ENCODE results near the gene TTYH3. TPM values are rescaled to one million over a fixed set of nuclear protein-coding genes. Genes with fewer than 3 reads are reported as not detected.

Gene TTYH3
- total and polyA plus RNA-seq, 2 of the 13 experiments (the other 11 are each of a cell fraction or from before 2014, with no cell fraction given): 26.3 to 50.0 TPM

GRCh38 chr7:2641406-2642393, 9.9 kb downstream of the TTYH3 start (continued):
- TF ChIP-seq ZNF512B (CRISPR knock-in tag; IDR thresholded peaks at IDR 0.05; ENCODE audit: borderline replicate concordance) (no peak), IRF9 (CRISPR knock-in tag; IDR thresholded peaks at IDR 0.05; ENCODE audit: borderline replicate concordance) (no peak), ZNF510 (CRISPR knock-in tag; IDR thresholded peaks at IDR 0.05; ENCODE audit: low read depth) (no peak), HOXA7 (CRISPR knock-in tag; IDR thresholded peaks at IDR 0.05) (no peak), ZNF3 (CRISPR knock-in tag; IDR thresholded peaks at IDR 0.05) (no peak), ATAD3A (CRISPR knock-in tag; IDR thresholded peaks at IDR 0.05) (no peak), ZNF607 (CRISPR knock-in tag; IDR thresholded peaks at IDR 0.05; ENCODE audit: borderline replicate concordance) (peak; percentile 64; the same call in 1 of the 2 replicates), IRX3 (CRISPR knock-in tag; IDR thresholded peaks at IDR 0.05; ENCODE audit: borderline replicate concordance, low read depth) (no peak), ZNF605 (CRISPR knock-in tag; IDR thresholded peaks at IDR 0.05) (no peak), REPIN1 (CRISPR knock-in tag; IDR thresholded peaks at IDR 0.05; ENCODE audit: borderline replicate concordance, low read depth) (0 out of 2 replicates have a peak, but pooled peaks have one; percentile 18), ARID4A (CRISPR knock-in tag; IDR thresholded peaks at IDR 0.05; ENCODE audit: borderline replicate concordance) (peak; percentile 61; the same call in 1 of the 2 replicates), SKIL (CRISPR knock-in tag; IDR thresholded peaks at IDR 0.05; ENCODE audit: borderline replicate concordance) (peak; percentile 57; the same call in 1 of the 2 replicates), ZNF878 (CRISPR knock-in tag; IDR thresholded peaks at IDR 0.05) (no peak), ZNF737 (CRISPR knock-in tag; IDR thresholded peaks at IDR 0.05; ENCODE audit: borderline replicate concordance) (no peak), ZFP36L1 (CRISPR knock-in tag; IDR thresholded peaks at IDR 0.05) (no peak), ZNF24 (IDR thresholded peaks at IDR 0.05) (no peak), ZNF558 (CRISPR knock-in tag; IDR thresholded peaks at IDR 0.05; ENCODE audit: borderline replicate concordance) (no peak)

Measured in HepG2 (cell line).